GM23338 (cell line): ENCODE data around the gene GLI3. TPM values are rescaled to one million over a fixed set of nuclear protein-coding genes. Genes with fewer than 3 reads are reported as not detected.

Source experiments
- ATAC-seq: fragments of 200-7000 bp; cut with Tn5 transposase; 3 replicates; pipeline ENCODE4 v1.9.1; 2020
- DNase-seq: peaks from one replicate; pipeline ENCODE4 v3.0.0-alpha.2; 2015; ENCODE audit warnings: low spot score
- H2AFZ ChIP-seq: fragments of 200-600 bp; sonication (generic); 2 replicates; pipeline ENCODE4 v1.8.0; 2016; ENCODE audit warnings: antibody characterized with exemption, mild to moderate bottlenecking, moderate library complexity
- H3F3A ChIP-seq: fragments of 200-600 bp; sonication (generic); replicated peaks from 2 replicates; pipeline ENCODE4 v1.8.0; 2017; ENCODE audit warnings: antibody characterized with exemption, mixed run types, low read depth
- H3K27ac ChIP-seq: fragments of 200-600 bp; sonication (generic); 2 replicates; pipeline ENCODE4 v1.6.1; 2016; ENCODE audit warnings: low read depth
- H3K27me3 ChIP-seq: fragments of 200-600 bp; sonication (generic); 2 replicates; pipeline ENCODE4 v1.8.0; 2016; ENCODE audit warnings: mild to moderate bottlenecking, mixed run types, moderate library complexity; ENCODE audit not compliant: insufficient read depth
- H3K36me3 ChIP-seq: fragments of 200-600 bp; sonication (generic); 2 replicates; pipeline ENCODE4 v1.8.0; 2016; ENCODE audit warnings: mild to moderate bottlenecking; ENCODE audit not compliant: insufficient read depth
- H3K4me1 ChIP-seq: fragments of 200-600 bp; sonication (generic); 2 replicates; pipeline ENCODE4 v1.8.0; 2016; ENCODE audit warnings: mild to moderate bottlenecking, moderate library complexity; ENCODE audit not compliant: insufficient read depth
- H3K4me2 ChIP-seq: fragments of 200-600 bp; sonication (generic); 2 replicates; pipeline ENCODE4 v1.7.1; 2017; ENCODE audit warnings: mixed run types
- H3K4me3 ChIP-seq: fragments of 200-600 bp; sonication (generic); 2 replicates; pipeline ENCODE4 v1.6.1; 2016; ENCODE audit warnings: mixed run types
- H3K79me2 ChIP-seq: fragments of 200-600 bp; sonication (generic); replicated peaks from 2 replicates; pipeline ENCODE4 v1.8.0; 2017; ENCODE audit warnings: mild to moderate bottlenecking; ENCODE audit not compliant: insufficient read depth
- H3K9me2 ChIP-seq: fragments of 200-600 bp; sonication (generic); 2 replicates; pipeline ENCODE4 v1.8.0; 2017; ENCODE audit not compliant: insufficient read depth
- H4K20me1 ChIP-seq: fragments of 200-600 bp; sonication (generic); replicated peaks from 2 replicates; pipeline ENCODE4 v1.8.0; 2017; ENCODE audit warnings: mild to moderate bottlenecking; ENCODE audit not compliant: insufficient read depth
- H3K27ac Mint-ChIP-seq: 2 replicates; pipeline ENCODE4 v1.8.0; 2020; ENCODE audit warnings: inconsistent platforms, mild to moderate bottlenecking, moderate library complexity, mixed read lengths
- H3K27me3 Mint-ChIP-seq: 3 replicates; pipeline ENCODE4 v1.8.0; 2022; ENCODE audit warnings: low read depth, mild to moderate bottlenecking, moderate library complexity, mixed read lengths, inconsistent platforms; ENCODE audit not compliant: insufficient read depth, poor library complexity
- H3K36me3 Mint-ChIP-seq: 3 replicates; pipeline ENCODE4 v1.8.0; 2021; ENCODE audit warnings: low read depth, mild to moderate bottlenecking, inconsistent platforms, moderate library complexity, mixed read lengths
- H3K4me1 Mint-ChIP-seq: 3 replicates; pipeline ENCODE4 v1.8.0; 2020; ENCODE audit warnings: mild to moderate bottlenecking, inconsistent platforms, mixed read lengths
- H3K4me3 Mint-ChIP-seq: 3 replicates; pipeline ENCODE4 v1.8.0; 2021; ENCODE audit warnings: moderate library complexity, mild to moderate bottlenecking, inconsistent platforms, mixed read lengths
- H3K9me3 Mint-ChIP-seq: 3 replicates; pipeline ENCODE4 v1.8.0; 2020; ENCODE audit warnings: moderate library complexity, mild to moderate bottlenecking, inconsistent platforms, mixed read lengths
- CREB1 ChIP-seq: fragments of 250-450 bp; sonication (Bioruptor Pico); IDR thresholded peaks from 2 replicates; pipeline ENCODE4 v1.5.0; 2020; ENCODE audit warnings: low read depth, mild to moderate bottlenecking, moderate library complexity
- CTCF ChIP-seq, 2 experiments: fragments of 200-600 bp in 1 of 2; sonication (generic) in 1 of 2; conservative IDR thresholded peaks; 2 replicates each; pipeline versions ENCODE4 v1.5.1 to v1.6.1; 2016 to 2017; ENCODE audit warnings: antibody characterized with exemption in 2 of 2, low read depth in 2 of 2, mild to moderate bottlenecking in 2 of 2, moderate library complexity in 1 of 2
- EZH2 ChIP-seq: fragments of 200-600 bp; sonication (generic); IDR thresholded peaks from one replicate; pipeline ENCODE4 v1.8.0; 2017; ENCODE audit warnings: antibody characterized with exemption, mild to moderate bottlenecking, low read depth; ENCODE audit not compliant: unreplicated experiment
- EZH2phosphoT487 ChIP-seq: fragments of 200-600 bp; sonication (generic); IDR thresholded peaks from one replicate; pipeline ENCODE4 v1.8.1; 2018; ENCODE audit warnings: antibody characterized with exemption; ENCODE audit not compliant: unreplicated experiment
- JUNB ChIP-seq: IDR thresholded peaks from one replicate; pipeline ENCODE4 v1.6.1; 2016; ENCODE audit warnings: antibody characterized with exemption; ENCODE audit not compliant: unreplicated experiment
- NANOG ChIP-seq: IDR thresholded peaks from 2 replicates; pipeline ENCODE4 v1.6.1; 2016; ENCODE audit warnings: antibody characterized with exemption, borderline replicate concordance
- POLR2AphosphoS5 ChIP-seq: IDR thresholded peaks from 2 replicates; pipeline ENCODE4 v1.6.1; 2016; ENCODE audit warnings: antibody characterized with exemption, low read depth
- REST ChIP-seq: IDR thresholded peaks from one replicate; pipeline ENCODE4 v1.6.1; 2018; ENCODE audit warnings: antibody characterized with exemption; ENCODE audit not compliant: unreplicated experiment
- STAT1 ChIP-seq: IDR thresholded peaks from one replicate; pipeline ENCODE4 v1.6.1; 2016; ENCODE audit warnings: antibody characterized with exemption; ENCODE audit not compliant: unreplicated experiment
- ZNF114 ChIP-seq: fragments of 250-450 bp; sonication (Bioruptor Pico); IDR thresholded peaks from 2 replicates; pipeline ENCODE4 v1.5.0; 2020; ENCODE audit warnings: mild to moderate bottlenecking, moderate library complexity
- ZNF331 ChIP-seq: fragments of 250-450 bp; sonication (Bioruptor Pico); IDR thresholded peaks from 2 replicates; pipeline ENCODE4 v1.5.0; 2020; ENCODE audit warnings: low read depth, mild to moderate bottlenecking, moderate library complexity
- polyA plus RNA-seq: library from polyadenylated mRNA; unstranded; fragments of >200 nt; fragmentation: Nextera tagmentation; extraction: Ambion mirVana; gene quantifications from 2 replicates; pipeline ENCODE4 v1.2.1, GENCODE V29; 2016
- total RNA-seq: library from RNA; depleted of rRNA; stranded (reverse); fragments of >200 nt; shearing (Covaris generic); gene quantifications from 2 replicates; pipeline ENCODE4 v1.2.3, GENCODE V29; 2014
- TF ChIP-seq, protein P1 (sequence below): IDR thresholded peaks from 2 replicates; pipeline ENCODE4 v1.6.1; 2016; ENCODE audit warnings: antibody characterized with exemption
- TF ChIP-seq, protein P2 (sequence below): fragments of 250-450 bp; sonication (Bioruptor Pico); IDR thresholded peaks from 2 replicates; pipeline ENCODE4 v1.5.0; 2020; ENCODE audit warnings: mild to moderate bottlenecking, moderate library complexity

GLI3 gene
- total and polyA plus RNA-seq, 2 experiments from 2014 or later: 16.1 to 17.9 TPM

DNA sequence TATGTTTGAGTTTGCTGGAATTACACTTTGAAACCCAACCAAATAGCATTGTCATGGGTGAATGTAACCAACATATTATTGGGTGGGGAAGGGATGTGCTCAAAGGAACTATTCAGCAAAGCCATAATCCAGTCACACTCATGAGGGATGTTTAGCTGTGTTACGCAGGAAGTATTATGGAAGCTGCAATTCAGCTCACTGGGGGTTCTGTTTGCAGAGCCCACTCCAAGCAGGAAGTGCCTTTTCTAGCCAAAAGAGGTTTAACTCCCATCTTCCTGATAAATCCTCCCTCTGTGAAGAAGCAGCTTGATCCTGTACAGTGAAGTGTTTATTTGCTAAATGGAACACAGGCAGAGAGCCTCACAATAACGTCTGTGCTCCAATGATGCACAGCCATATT lies 172.5 kb downstream of the GLI3 start (continued):
- TF ChIP-seq CTCF (conservative IDR thresholded peaks at IDR 0.05; ENCODE audit: low read depth in 2 of 2) (no peak), EZH2 (no peak), CREB1 (CRISPR knock-in tag) (no peak), JUNB (no peak), ZNF114 (no peak), NANOG (no peak)

GRCh38 chr7:42059275-42059674 lies 177.7 kb downstream of the GLI3 start:
- no peaks in the 10 kb centered on the region for H3F3A ChIP-seq
- H3K27ac ChIP-seq: no peak overlapping the region
- no peak overlapping the region for H3K4me3 ChIP-seq
- H2AFZ ChIP-seq: no peak overlapping the region
- H3K4me1 Mint-ChIP-seq: peaks cover 1% of the 10 kb centered on the region; the same call in 2 of the 3 replicates
- no peaks in the 10 kb centered on the region for H3K36me3 ChIP-seq
- H3K9me2 ChIP-seq: peaks cover 4% of the 10 kb centered on the region; the same call in 1 of the 2 replicates
- peaks cover 4% of the 10 kb centered on the region; the same call in 1 of the 3 replicates for H3K36me3 Mint-ChIP-seq
- no peaks in the 10 kb centered on the region; the same call in 2 of the 3 replicates for H3K9me3 Mint-ChIP-seq
- no peaks in the 10 kb centered on the region for H3K27me3 ChIP-seq
- H3K79me2 ChIP-seq: 0 out of 2 replicates have a peak, but pooled peaks cover 3% of the 10 kb centered on the region
- DNase-seq: no peak
- H3K4me1 ChIP-seq: no peaks in the 10 kb centered on the region
- ATAC-seq: no peak
- H4K20me1 ChIP-seq: peaks cover 4% of the 10 kb centered on the region; the same call in 1 of the 2 replicates
- H3K4me3 Mint-ChIP-seq: no peak overlapping the region
- H3K27ac Mint-ChIP-seq: no peak overlapping the region
- H3K4me2 ChIP-seq: no peak overlapping the region
- peaks cover 2% of the 10 kb centered on the region for H3K27me3 Mint-ChIP-seq
- TF ChIP-seq STAT1 (no peak), REST (no peak), EZH2phosphoT487 (no peak), POLR2AphosphoS5 (no peak), JUNB (no peak), ZNF114 (no peak), ZNF331 (CRISPR knock-in tag) (no peak), CREB1 (CRISPR knock-in tag) (no peak), EZH2 (no peak)
- TF ChIP-seq, protein P1, sequence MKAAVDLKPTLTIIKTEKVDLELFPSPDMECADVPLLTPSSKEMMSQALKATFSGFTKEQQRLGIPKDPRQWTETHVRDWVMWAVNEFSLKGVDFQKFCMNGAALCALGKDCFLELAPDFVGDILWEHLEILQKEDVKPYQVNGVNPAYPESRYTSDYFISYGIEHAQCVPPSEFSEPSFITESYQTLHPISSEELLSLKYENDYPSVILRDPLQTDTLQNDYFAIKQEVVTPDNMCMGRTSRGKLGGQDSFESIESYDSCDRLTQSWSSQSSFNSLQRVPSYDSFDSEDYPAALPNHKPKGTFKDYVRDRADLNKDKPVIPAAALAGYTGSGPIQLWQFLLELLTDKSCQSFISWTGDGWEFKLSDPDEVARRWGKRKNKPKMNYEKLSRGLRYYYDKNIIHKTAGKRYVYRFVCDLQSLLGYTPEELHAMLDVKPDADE: no peak
- TF ChIP-seq, protein P2, sequence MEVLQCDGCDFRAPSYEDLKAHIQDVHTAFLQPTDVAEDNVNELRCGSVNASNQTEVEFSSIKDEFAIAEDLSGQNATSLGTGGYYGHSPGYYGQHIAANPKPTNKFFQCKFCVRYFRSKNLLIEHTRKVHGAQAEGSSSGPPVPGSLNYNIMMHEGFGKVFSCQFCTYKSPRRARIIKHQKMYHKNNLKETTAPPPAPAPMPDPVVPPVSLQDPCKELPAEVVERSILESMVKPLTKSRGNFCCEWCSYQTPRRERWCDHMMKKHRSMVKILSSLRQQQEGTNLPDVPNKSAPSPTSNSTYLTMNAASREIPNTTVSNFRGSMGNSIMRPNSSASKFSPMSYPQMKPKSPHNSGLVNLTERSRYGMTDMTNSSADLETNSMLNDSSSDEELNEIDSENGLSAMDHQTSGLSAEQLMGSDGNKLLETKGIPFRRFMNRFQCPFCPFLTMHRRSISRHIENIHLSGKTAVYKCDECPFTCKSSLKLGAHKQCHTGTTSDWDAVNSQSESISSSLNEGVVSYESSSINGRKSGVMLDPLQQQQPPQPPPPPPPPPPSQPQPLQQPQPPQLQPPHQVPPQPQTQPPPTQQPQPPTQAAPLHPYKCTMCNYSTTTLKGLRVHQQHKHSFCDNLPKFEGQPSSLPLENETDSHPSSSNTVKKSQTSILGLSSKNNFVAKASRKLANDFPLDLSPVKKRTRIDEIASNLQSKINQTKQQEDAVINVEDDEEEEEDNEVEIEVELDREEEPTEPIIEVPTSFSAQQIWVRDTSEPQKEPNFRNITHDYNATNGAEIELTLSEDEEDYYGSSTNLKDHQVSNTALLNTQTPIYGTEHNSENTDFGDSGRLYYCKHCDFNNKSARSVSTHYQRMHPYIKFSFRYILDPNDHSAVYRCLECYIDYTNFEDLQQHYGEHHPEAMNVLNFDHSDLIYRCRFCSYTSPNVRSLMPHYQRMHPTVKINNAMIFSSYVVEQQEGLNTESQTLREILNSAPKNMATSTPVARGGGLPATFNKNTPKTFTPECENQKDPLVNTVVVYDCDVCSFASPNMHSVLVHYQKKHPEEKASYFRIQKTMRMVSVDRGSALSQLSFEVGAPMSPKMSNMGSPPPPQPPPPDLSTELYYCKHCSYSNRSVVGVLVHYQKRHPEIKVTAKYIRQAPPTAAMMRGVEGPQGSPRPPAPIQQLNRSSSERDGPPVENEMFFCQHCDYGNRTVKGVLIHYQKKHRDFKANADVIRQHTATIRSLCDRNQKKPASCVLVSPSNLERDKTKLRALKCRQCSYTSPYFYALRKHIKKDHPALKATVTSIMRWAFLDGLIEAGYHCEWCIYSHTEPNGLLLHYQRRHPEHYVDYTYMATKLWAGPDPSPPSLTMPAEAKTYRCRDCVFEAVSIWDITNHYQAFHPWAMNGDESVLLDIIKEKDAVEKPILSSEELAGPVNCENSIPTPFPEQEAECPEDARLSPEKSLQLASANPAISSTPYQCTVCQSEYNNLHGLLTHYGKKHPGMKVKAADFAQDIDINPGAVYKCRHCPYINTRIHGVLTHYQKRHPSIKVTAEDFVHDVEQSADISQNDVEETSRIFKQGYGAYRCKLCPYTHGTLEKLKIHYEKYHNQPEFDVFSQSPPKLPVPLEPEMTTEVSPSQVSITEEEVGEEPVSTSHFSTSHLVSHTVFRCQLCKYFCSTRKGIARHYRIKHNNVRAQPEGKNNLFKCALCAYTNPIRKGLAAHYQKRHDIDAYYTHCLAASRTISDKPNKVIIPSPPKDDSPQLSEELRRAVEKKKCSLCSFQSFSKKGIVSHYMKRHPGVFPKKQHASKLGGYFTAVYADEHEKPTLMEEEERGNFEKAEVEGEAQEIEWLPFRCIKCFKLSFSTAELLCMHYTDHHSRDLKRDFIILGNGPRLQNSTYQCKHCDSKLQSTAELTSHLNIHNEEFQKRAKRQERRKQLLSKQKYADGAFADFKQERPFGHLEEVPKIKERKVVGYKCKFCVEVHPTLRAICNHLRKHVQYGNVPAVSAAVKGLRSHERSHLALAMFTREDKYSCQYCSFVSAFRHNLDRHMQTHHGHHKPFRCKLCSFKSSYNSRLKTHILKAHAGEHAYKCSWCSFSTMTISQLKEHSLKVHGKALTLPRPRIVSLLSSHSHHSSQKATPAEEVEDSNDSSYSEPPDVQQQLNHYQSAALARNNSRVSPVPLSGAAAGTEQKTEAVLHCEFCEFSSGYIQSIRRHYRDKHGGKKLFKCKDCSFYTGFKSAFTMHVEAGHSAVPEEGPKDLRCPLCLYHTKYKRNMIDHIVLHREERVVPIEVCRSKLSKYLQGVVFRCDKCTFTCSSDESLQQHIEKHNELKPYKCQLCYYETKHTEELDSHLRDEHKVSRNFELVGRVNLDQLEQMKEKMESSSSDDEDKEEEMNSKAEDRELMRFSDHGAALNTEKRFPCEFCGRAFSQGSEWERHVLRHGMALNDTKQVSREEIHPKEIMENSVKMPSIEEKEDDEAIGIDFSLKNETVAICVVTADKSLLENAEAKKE (CRISPR knock-in tag): no peak
